Measurements from ENCODE around the gene POLR3GL.

POLR3GL gene

DNA sequence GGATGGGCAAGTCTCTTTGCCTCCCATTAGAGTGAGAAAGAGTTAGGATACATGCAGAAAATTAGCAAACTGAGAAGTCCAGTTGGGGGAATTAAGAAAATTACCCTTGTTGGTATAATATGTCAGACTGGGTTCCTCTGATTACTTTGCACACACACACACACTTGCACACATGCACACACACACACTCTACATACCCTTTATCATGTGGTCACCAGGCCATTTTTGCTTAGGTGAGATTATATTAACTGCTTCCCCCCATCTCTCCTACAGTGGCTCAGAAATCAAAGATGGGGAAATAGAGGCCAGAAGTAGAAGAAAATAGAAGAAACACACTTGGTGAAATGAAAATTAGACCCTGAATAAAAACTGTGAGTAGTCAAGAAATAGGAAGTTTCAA lies 5.8 kb upstream of the POLR3GL start (continued):
- TF ChIP-seq ZFP30 (CRISPR knock-in tag; IDR thresholded peaks at IDR 0.05) (no peak), TCF4 (CRISPR knock-in tag; IDR thresholded peaks at IDR 0.05; ENCODE audit: borderline replicate concordance) (no peak), ZC3H10 (CRISPR knock-in tag; IDR thresholded peaks at IDR 0.05) (no peak), GLIS3 (CRISPR knock-in tag; IDR thresholded peaks at IDR 0.05) (no peak), CSDC2 (CRISPR knock-in tag; IDR thresholded peaks at IDR 0.05) (no peak)
- TF ChIP-seq, protein P1, sequence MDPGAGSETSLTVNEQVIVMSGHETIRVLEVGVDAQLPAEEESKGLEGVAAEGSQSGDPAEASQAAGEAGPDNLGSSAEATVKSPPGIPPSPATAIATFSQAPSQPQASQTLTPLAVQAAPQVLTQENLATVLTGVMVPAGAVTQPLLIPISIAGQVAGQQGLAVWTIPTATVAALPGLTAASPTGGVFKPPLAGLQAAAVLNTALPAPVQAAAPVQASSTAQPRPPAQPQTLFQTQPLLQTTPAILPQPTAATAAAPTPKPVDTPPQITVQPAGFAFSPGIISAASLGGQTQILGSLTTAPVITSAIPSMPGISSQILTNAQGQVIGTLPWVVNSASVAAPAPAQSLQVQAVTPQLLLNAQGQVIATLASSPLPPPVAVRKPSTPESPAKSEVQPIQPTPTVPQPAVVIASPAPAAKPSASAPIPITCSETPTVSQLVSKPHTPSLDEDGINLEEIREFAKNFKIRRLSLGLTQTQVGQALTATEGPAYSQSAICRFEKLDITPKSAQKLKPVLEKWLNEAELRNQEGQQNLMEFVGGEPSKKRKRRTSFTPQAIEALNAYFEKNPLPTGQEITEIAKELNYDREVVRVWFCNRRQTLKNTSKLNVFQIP (CRISPR knock-in tag; IDR thresholded peaks at IDR 0.05; ENCODE audit: borderline replicate concordance, low read depth): no peak

DNA sequence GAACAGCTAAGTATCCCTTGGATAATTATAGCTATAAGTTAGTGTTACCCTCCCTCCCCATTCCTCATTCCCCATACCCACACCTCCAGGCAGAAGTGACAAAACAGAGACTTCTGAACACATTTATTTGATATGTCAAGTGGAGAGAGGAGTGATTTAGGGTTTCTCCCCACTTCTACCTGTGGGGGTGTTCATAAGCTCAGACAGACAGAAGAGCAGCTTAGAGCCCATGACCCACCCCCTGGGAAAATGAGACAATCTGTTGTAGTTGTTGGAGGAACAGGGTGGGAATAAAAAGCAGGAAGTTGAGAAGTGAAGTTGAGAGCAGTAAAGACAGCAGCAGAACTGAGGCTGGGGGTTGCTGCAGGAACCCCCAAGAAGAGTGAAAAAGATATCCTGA lies 5.2 kb upstream of the POLR3GL start:
- no peak for ATAC-seq
- no peak for TF ChIP-seq ZNF565 (CRISPR knock-in tag; conservative IDR thresholded peaks at IDR 0.05; ENCODE audit: low read depth)
- TF ChIP-seq BACH2 (CRISPR knock-in tag; IDR thresholded peaks at IDR 0.05; ENCODE audit: borderline replicate concordance): no peak
- TF ChIP-seq OSR1 (CRISPR knock-in tag; IDR thresholded peaks at IDR 0.05): no peak
- TF ChIP-seq ZFP30 (CRISPR knock-in tag; IDR thresholded peaks at IDR 0.05): no peak
- TF ChIP-seq, protein P1 (CRISPR knock-in tag; IDR thresholded peaks at IDR 0.05; ENCODE audit: borderline replicate concordance, low read depth): no peak
- TF ChIP-seq, protein P2, sequence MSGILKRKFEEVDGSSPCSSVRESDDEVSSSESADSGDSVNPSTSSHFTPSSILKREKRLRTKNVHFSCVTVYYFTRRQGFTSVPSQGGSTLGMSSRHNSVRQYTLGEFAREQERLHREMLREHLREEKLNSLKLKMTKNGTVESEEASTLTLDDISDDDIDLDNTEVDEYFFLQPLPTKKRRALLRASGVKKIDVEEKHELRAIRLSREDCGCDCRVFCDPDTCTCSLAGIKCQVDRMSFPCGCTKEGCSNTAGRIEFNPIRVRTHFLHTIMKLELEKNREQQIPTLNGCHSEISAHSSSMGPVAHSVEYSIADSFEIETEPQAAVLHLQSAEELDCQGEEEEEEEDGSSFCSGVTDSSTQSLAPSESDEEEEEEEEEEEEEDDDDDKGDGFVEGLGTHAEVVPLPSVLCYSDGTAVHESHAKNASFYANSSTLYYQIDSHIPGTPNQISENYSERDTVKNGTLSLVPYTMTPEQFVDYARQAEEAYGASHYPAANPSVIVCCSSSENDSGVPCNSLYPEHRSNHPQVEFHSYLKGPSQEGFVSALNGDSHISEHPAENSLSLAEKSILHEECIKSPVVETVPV (CRISPR knock-in tag; IDR thresholded peaks at IDR 0.05): no peak
- no peak for TF ChIP-seq ZC3H10 (CRISPR knock-in tag; IDR thresholded peaks at IDR 0.05)
- TF ChIP-seq TCF4 (CRISPR knock-in tag; IDR thresholded peaks at IDR 0.05; ENCODE audit: borderline replicate concordance): no peak
- no peak for TF ChIP-seq ZFP3 (CRISPR knock-in tag; IDR thresholded peaks at IDR 0.05)
- no peak for TF ChIP-seq CSDC2 (CRISPR knock-in tag; IDR thresholded peaks at IDR 0.05)
- no peak for TF ChIP-seq RARB (CRISPR knock-in tag; IDR thresholded peaks at IDR 0.05)
- no peak for TF ChIP-seq ARNTL (CRISPR knock-in tag; IDR thresholded peaks at IDR 0.05; ENCODE audit: borderline replicate concordance, low read depth)
- no peak for TF ChIP-seq ISL1 (CRISPR knock-in tag; IDR thresholded peaks at IDR 0.05)
- TF ChIP-seq SNAI2 (CRISPR knock-in tag; IDR thresholded peaks at IDR 0.05): no peak
- TF ChIP-seq GLIS3 (CRISPR knock-in tag; IDR thresholded peaks at IDR 0.05): no peak
- TF ChIP-seq, protein P3, sequence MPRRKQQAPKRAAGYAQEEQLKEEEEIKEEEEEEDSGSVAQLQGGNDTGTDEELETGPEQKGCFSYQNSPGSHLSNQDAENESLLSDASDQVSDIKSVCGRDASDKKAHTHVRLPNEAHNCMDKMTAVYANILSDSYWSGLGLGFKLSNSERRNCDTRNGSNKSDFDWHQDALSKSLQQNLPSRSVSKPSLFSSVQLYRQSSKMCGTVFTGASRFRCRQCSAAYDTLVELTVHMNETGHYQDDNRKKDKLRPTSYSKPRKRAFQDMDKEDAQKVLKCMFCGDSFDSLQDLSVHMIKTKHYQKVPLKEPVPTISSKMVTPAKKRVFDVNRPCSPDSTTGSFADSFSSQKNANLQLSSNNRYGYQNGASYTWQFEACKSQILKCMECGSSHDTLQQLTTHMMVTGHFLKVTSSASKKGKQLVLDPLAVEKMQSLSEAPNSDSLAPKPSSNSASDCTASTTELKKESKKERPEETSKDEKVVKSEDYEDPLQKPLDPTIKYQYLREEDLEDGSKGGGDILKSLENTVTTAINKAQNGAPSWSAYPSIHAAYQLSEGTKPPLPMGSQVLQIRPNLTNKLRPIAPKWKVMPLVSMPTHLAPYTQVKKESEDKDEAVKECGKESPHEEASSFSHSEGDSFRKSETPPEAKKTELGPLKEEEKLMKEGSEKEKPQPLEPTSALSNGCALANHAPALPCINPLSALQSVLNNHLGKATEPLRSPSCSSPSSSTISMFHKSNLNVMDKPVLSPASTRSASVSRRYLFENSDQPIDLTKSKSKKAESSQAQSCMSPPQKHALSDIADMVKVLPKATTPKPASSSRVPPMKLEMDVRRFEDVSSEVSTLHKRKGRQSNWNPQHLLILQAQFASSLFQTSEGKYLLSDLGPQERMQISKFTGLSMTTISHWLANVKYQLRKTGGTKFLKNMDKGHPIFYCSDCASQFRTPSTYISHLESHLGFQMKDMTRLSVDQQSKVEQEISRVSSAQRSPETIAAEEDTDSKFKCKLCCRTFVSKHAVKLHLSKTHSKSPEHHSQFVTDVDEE (CRISPR knock-in tag; IDR thresholded peaks at IDR 0.05): no peak

DNA sequence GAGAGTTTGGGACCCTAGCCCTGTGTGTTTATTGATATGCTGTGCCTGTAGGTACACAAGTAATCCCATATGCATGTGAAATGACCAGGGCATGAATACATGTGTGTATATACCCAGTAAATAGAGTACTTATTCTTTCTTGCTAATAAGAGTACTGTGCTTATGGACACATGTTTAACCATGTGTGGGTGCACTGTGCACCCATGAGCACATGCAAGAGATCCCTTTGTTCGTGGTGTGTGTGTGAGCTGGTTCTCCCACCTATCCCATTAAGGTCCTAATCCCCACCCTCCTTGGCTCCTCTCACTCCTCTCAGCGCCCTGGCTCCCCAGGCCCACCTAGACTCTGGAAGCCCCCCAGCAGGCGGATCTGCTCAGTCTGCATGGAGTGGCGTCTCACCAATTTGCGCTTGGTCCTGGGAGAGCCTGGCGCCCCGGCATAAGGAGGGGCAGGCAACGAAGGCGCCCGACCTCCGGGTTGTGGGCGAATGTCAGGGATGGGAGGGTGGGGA lies 4.5 kb upstream of the POLR3GL start:
- TF ChIP-seq ARNTL (CRISPR knock-in tag; IDR thresholded peaks at IDR 0.05; ENCODE audit: borderline replicate concordance, low read depth) (no peak), PPARA (CRISPR knock-in tag; IDR thresholded peaks at IDR 0.05; ENCODE audit: borderline replicate concordance) (no peak), TCF4 (CRISPR knock-in tag; IDR thresholded peaks at IDR 0.05; ENCODE audit: borderline replicate concordance) (no peak), ISL1 (CRISPR knock-in tag; IDR thresholded peaks at IDR 0.05) (no peak), SNAI2 (CRISPR knock-in tag; IDR thresholded peaks at IDR 0.05) (no peak), ZNF70 (CRISPR knock-in tag; IDR thresholded peaks at IDR 0.05) (no peak), ZC3H10 (CRISPR knock-in tag; IDR thresholded peaks at IDR 0.05) (no peak), OSR1 (CRISPR knock-in tag; IDR thresholded peaks at IDR 0.05) (no peak), ZNF8 (CRISPR knock-in tag; IDR thresholded peaks at IDR 0.05) (no peak), RARB (CRISPR knock-in tag; IDR thresholded peaks at IDR 0.05) (no peak), ZFP30 (CRISPR knock-in tag; IDR thresholded peaks at IDR 0.05) (no peak), BACH2 (CRISPR knock-in tag; IDR thresholded peaks at IDR 0.05; ENCODE audit: borderline replicate concordance) (no peak), CSDC2 (CRISPR knock-in tag; IDR thresholded peaks at IDR 0.05) (no peak)
- TF ChIP-seq, protein P2 (CRISPR knock-in tag; IDR thresholded peaks at IDR 0.05): no peak
- TF ChIP-seq, protein P3 (CRISPR knock-in tag; IDR thresholded peaks at IDR 0.05): no peak
- TF ChIP-seq, protein P4, sequence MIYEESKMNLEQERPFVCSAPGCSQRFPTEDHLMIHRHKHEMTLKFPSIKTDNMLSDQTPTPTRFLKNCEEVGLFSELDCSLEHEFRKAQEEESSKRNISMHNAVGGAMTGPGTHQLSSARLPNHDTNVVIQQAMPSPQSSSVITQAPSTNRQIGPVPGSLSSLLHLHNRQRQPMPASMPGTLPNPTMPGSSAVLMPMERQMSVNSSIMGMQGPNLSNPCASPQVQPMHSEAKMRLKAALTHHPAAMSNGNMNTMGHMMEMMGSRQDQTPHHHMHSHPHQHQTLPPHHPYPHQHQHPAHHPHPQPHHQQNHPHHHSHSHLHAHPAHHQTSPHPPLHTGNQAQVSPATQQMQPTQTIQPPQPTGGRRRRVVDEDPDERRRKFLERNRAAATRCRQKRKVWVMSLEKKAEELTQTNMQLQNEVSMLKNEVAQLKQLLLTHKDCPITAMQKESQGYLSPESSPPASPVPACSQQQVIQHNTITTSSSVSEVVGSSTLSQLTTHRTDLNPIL (CRISPR knock-in tag; IDR thresholded peaks at IDR 0.05; ENCODE audit: low read depth): no peak
- TF ChIP-seq, protein P1 (CRISPR knock-in tag; IDR thresholded peaks at IDR 0.05; ENCODE audit: borderline replicate concordance, low read depth): no peak
- ATAC-seq: no peak

Data from SK-N-SH treated with all-trans-retinoic acid at 6 μM for 48 hours (cell line).